ENCODE data around the gene EMC7. TPM values are rescaled to one million over a fixed set of nuclear protein-coding genes. Genes with fewer than 3 reads are reported as not detected.
A peak's percentile ranks its signal among the peaks of the same experiment; 100 is the strongest.
"Not testable (repeated sequence)": the region's sequence is repeated elsewhere in the genome, so short reads cannot be mapped to it uniquely, and the experiment has no call there.

The EMC7 gene
- total RNA-seq, 1 donor = 8.9 TPM

DNA sequence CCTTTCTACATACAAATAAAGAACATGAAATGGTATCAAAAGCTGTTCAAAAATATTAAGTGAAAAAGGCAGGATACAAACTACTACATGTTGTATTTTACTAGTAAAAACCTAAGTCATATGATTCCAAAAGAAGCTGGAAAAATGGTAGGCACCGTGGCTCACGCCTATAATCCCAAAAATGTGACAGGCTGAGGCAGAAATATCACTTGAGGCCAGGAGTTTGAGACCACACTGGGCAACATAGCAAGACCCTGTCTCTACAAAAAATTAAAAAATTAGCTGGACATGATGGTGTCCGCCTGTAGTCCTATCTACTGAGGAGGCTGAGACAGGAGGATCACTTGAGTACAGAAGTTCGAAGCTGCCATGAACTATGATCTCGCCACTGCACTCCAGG, 1.7 kb downstream of the EMC7 start:
- DNase-seq (ENCODE audit: low read depth in 2 of 3, low spot score in 2 of 3) = no peak

DNA sequence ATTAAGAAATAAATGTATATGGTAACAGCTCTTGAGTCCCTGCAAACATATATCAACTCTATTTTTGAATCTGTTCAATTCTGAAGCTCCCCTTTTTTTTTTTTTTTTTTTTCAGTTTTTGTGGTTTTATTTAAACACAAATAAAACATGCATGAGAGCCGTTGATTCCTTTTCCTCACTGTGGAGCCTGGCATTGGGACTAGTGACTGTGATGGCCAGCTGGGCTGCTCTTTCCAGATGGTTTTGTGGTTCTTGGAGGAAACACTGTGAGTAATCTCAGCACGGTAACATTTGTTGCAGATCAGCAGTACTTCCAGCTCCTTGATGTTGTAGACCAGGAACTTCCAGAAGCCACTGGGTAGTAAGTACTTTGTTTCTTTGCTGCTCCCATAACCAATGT, 15.9 kb downstream of the EMC7 start:
- no peak for DNase-seq (ENCODE audit: low read depth in 2 of 3, low spot score in 2 of 3)

DNA sequence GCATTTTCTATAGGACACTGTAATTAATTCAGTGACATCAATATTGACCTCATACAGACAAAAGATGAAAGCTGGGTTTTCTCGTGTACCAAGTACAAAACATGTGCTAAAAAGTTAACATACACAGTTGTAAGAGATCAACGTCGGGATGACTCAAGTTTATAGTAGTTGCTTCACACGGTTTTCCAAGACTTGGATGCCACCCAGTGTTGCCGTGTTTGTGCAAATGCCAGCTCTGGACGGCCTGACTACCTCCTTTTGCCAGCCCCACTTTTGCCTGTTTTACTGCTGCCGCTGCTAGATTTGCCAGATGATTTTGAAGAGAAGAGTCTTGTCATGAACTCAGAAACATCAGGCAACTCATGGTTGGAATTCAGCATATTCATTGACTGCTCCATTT, 17.6 kb downstream of the EMC7 start:
- DNase-seq (ENCODE audit: low read depth in 2 of 3, low spot score in 2 of 3) = no peak

DNA sequence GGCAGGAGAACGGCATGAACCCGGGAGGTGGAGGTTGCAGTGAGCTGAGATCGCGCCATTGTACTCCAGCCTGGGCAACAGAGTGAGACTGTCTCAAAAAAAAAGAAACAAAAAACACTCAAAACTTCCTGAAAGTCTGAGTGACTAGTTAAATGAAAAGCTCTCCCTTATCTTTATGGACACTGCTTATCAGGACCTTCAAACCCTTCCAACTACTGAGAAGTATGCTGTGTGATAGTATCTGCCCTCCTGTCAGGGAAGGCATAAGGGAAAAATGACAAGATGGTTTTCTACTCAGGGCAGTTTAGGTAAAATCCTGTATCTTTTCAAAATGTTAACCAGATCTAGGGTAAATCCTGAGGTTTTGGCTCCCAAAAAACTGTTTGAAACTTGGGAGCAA, 21.8 kb downstream of the EMC7 start:
- no peak for DNase-seq (ENCODE audit: low read depth in 2 of 3, low spot score in 2 of 3)

DNA sequence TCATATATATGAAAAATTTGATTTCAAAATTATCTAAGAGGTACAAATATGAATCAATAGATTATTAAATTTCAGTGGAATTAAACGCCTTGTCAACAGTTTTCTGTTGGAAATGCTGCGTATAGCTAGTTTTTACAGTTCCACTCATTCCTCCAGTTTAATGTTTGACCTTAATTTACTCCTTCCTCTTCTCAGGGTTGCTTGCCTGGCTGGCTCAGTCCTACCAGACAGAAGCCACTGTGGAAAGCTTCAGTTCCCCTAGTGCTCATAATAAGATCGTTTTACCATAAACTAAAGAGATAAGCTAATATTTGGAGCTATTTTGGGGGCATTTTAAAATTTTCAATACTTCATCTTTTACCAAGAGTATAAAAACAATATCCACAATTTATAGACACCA, 22.8 kb downstream of the EMC7 start:
- DNase-seq (ENCODE audit: low read depth in 2 of 3, low spot score in 2 of 3) = no peak

DNA sequence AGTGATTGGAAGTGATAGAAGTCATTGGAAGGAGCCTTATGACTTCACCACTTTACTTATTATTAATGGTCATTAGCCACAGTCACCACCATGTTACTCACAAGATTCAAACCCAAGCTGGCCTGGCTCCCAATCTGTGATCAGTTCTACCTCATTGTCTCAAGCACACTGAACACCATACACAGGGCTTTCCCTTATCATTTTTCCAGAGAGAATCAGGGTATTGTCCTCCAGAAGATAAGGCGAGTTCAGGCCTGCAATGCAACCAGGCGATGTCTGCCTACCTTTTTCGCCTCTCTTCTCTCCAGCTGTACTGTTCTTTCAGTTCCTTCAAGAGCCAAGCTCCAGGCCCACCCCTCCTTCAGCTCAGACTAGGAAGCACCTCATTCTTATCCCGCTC, 24.9 kb downstream of the EMC7 start:
- no peak for DNase-seq (ENCODE audit: low read depth in 2 of 3, low spot score in 2 of 3)

DNA sequence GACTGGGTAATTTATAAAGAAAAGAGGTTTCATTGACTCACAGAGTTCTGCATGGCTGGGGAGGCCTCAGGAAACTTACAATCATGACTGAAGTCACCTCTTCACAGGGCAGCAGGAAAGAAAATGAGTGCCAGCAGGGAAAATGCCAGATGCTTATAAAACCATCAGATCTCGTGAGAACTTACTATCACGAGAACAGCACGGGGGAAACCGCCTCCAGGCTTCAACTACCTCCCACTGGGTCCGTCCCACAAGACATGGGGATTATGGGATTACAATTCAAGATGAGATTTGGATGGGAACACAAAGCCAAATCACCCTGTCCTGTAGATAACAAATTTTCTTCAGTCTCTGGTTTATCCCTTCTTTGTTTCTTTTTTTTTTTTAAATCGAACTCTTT, 31.7 kb downstream of the EMC7 start:
- no peak for DNase-seq (ENCODE audit: low read depth in 2 of 3, low spot score in 2 of 3)

DNA sequence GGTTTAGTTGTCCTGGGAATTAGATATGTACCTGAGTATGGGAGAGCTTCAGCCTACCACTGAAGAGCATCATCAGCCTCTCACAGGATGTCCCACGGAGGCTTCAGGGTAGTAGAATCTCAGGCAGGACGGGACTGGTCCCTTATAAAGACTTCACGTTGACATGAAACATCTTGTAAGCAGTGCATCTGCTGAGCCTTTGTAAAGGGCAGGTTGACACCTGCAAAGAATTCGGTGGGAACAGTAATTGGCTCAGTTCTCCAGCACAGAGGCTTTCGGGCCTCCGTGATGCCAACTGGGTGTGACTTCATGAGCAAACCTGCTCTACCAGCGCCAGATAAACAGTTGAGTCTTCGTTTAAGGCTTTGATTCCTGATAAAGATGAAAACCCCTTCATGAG, 35.7 kb downstream of the EMC7 start:
- no peak for DNase-seq (ENCODE audit: low read depth in 2 of 3, low spot score in 2 of 3)

DNA sequence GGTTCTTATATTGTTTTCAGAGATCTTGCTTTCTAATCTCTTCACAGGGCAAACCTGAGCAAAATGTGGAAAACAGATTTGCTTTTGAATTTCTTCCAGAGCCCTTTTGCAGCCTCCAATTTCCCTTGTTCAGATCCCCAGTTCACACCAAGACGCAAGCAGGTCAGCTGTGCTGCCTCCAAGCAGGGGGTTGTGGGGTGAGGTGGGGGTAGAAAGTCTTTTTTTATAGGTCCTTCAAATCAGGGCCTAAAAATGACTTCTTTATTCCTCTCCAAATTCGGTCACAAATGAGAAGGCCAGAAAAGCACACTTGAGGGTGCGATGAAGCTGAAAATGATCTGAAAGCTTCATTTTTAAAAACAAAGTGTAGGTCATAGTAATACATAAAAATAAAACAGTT, 36.4 kb downstream of the EMC7 start:
- DNase-seq (ENCODE audit: low read depth in 2 of 3, low spot score in 2 of 3) = no peak

DNA sequence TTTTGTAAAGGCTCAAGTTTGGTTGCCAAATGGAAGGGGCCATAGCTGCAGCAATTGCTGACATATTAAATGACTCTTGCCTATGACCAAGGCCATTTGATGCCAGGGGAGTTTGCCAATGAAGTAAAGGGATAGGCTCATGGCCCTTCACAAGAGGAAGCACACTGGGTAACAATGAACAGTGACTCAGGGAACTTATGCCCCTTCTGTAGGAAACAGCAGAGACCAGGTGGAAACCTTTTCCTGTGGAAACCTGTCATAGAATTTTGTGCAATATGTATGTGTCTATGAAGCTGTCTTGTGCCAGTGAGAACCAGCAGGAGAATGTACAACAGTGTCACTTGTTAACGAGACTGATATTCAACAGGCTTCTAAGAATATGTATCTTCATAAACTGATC, 37.2 kb downstream of the EMC7 start:
- peak in 1 of 3 donors; percentile 32 for DNase-seq (ENCODE audit: low read depth in 2 of 3, low spot score in 2 of 3)

DNA sequence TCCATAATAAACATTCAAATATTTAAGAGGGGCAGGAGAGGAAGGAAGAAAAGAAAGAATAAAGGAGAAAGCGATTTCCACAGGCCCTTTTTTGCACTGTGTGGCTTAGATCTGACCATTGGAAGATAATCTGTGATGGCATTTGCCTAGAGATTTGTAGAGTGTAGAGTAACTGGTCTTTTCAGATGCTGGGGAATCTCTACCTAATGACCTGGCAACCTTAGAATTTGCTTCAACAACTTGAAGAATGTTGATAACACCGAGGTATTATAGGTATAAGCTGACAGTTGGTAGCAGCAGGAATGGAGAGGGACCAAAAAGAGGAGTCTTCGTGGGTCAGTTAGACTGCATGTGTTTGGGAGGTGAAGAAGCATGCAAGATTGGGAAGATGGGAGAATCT, 41.7 kb downstream of the EMC7 start:
- no peak for DNase-seq (ENCODE audit: low read depth in 2 of 3, low spot score in 2 of 3)

DNA sequence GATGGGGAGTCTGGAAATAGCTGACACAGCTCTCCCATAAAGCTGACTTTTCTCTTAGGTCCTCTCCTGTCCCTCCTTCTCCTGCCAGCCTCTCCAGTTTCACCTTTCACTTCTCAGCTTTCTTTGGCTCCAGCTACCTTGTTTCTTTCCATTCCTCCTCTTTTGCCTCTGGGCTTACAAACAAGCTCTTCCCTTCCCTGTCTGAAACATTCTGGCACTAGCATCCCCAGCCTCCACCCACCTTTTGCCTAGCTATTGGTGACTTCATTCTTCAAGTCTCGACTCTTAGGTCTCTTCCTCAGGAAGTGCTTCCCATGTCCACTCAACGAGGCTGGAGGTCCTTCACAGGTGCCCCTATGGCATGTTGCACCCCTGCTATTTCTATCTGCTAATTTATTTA, 42.2 kb downstream of the EMC7 start:
- no peak for DNase-seq (ENCODE audit: low read depth in 2 of 3, low spot score in 2 of 3)

DNA sequence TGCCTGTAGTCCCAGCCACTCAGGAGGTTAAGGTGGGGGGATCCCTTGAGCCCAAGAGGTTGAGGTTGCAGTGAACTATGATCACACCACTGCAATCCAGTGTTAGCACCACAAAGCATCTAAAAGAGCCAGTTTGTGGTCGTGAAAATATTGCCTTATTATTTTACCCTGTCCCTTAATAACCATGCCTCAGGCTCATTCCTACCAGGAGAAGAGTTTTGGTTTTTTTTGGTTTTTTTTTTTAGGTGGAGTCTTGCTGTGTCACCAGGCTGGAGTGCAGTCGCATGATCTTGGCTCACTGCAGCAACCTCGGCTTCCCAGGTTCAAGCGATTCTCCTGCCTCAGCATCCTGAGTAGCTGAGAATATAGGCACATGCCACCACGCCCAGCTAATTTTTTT, 44.8 kb downstream of the EMC7 start:
- no peak for DNase-seq (ENCODE audit: low read depth in 2 of 3, low spot score in 2 of 3)

DNA sequence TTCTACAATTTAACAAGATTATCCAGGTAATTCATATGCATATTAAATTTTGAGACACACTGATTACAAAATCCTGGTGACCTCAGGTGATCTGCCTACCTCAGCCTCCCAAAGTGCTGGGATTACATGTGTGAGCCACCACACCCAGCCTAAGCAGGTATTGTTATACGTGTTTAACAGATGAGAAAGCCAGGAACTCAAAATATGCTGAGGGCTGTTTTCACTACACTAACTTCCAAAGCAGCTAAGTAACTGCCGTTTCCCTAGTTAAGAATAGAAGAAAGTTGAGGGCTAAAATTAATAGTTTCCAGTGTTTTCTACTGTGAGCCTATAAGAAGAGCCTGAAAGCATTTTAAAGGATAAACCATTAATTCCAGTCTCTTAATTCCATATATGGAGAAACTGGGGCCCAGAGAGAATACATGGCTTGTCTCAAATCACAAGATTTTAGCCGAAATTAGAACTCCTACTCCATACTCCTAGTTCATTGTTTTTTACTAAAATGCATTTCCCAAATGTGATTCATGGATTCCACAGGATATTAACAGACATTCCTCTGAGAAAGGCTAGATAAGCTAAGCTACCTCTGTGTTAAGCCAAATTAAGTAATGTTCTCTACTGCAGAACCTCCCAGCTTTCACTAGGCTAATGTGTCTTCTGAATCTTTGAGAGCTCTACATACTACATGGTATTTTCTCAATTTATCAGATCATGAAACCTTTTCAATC, 45.6 kb downstream of the EMC7 start:
- DNase-seq (ENCODE audit: low read depth in 2 of 3, low spot score in 2 of 3) = no peak

DNA sequence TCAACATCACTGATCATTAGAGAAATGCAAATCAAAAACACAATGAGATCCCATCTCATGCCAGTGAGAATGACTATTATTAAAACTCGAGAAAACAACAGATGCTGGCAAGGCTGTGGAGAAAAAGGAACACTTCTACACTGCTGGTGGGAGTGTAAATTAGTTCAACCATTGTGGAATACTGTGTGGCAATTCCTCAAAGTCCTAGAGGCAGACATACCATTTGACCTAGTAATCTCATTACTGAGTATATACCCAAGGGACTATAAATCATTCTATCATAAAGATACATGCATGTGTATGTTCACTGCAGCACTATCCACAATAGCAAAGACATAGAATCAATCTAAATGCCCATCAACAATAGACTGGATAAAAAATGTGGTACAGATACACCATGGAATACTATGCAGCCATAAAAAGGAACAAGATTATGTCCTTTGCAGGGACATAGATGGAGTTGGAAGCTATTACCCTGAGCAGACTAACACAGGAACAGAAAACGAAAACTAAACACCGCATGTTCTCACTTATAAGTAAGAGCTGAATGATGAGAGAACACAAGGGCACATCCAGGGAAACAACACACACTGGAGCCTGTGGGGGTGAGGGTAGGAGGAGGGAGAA, 47.5 kb downstream of the EMC7 start:
- no peak for DNase-seq (ENCODE audit: low read depth in 2 of 3, low spot score in 2 of 3)

DNA sequence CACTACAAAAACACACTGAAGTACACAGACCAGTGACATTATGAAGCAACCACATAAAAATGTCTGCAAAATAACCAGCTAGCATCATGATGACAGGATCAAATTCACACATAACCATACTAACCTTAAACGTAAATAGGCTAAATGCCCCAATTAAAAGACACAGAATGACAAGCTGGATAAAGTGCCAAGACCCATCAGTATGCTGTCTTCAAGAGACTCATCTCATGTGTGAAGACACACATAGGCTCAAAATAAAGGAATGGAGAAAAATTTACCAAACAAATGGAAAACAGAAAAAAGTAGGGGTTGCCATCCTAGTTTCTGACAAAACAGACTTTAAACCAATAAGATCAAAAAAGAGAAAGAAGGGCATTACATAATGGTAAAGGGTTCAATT, 51.3 kb downstream of the EMC7 start:
- not testable (repeated sequence) for DNase-seq (ENCODE audit: low read depth in 2 of 3, low spot score in 2 of 3)

DNA sequence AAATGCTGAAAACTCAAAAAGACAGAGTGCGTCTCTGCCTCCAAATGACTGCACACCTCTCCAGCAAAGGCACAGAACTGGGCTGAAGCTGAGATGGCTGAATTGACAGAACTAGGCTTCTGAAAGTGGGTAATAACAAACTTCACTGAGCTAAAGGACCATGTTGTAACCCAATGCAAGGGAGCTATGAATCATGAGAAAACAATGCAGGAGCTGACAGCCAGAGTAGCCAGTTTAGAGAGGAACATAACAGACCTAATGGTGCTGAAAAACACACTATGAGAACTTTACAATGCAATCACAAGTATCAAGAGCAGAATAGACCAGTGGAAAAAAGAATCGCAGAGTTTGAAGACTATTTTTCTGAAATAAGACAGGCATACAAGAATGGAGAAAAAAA, 52.5 kb downstream of the EMC7 start:
- DNase-seq (ENCODE audit: low read depth in 2 of 3, low spot score in 2 of 3) = no peak

DNA sequence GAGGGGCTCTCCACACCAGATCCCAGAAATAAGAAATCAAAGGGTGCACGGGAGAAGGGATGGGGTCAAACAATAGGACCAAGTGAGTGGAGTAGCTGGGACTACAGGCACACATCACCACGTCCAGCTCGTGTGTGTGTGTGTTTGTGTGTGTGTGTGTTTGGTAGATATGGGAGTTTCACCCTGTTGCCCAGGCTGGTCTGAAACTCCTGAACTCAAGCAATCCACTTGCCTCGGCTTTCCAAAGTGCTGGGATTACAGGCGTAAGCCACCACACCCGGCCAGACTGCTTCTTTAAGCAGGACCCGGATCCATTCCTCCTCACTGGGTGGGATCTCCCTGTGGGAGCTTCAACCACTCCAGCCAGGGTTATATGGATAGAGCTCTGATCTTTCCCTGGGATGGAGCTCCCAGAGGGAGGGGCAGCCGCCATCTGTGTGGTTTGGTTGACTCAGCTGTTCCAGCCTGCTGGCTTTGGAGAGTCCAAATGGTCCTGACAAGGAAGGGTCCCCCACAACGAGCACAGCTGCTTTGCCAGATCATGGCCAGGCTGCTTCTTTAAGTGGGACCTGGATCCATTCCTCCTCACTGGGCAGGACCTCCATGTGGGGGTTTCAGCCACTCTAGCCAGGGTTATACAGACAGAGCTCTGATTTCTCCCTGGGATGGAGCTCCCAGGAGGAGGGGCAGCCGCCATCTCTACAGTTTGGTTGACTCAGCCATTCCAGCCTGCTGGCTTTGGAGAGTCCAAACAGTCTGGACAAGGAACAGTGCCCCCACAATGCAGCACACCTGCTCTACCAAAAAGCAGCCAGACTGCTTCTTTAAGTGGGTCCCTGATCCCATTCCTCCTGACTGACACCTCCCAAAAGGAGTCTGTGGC, 53.5 kb downstream of the EMC7 start:
- no peak for DNase-seq (ENCODE audit: low read depth in 2 of 3, low spot score in 2 of 3)

DNA sequence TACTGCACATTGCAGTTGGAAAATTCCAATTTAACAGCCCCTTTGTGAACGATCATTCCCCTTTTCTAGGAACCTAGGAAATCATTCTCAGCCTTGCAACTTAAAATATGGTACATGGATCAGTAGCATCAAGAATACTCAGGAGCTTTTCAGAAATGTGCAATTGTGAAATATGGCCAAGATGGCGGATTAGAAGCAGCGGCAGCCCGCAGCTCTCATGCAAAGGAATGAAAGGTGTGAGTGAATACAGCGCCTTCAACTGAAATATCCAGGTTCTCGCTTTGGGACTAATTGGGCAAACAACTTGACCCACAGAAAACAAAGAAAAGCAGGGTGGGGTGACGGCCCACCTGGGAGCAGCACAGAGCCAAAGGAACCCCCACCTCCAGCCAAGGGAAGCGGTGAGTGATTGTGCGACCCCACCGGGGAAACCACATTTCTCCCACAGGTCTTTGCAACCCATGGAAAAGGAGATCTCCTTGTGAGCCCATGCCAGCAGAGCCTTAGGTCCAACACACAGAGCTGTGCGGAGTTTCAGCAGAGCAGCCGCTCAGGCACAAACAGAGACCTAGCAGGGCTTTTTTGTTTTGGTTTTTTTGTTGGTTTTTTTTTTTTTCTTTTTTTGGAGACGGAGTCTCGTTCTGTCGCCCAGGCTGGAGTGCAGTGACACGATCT, 55.1 kb downstream of the EMC7 start:
- no peak for DNase-seq (ENCODE audit: low read depth in 2 of 3, low spot score in 2 of 3)

DNA sequence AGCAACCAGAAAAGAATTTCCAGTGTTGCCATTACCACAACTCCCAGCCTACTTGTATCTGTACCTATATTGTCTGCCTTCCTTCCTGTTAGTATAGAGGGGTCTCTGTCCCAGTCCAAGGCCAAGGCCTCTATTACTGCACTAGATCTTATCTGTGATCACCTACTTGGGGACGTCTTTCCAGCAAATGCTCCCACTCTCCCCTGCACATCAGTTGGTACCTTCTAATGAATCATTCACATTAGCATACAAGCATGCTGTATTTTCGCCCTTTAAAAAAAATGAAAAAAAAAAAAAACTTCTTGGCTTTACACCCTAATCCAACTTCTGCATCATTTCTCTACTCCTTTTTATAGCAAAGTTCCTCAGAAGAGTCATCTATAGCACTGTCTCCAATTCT, 57.8 kb downstream of the EMC7 start:
- DNase-seq (ENCODE audit: low read depth in 2 of 3, low spot score in 2 of 3) = no peak

DNA sequence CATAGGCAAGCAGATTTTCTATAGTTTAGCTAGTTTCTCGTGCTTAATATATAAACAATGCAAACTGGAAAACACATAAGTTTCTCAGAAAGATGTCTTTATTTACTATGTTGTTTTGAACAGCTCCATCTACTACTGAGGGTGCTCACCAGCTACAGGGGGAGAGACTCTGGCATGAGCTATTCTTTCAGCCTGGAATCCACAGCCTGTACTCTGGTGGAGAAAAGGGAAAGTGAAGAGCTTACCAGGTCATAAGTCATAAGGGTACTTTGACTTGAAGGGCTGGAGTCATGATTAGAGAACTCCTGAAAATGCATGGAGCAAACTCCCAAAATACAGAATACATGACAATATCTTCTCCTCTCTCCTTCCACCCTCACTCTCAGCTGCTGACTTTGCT, 58.3 kb downstream of the EMC7 start:
- DNase-seq (ENCODE audit: low read depth in 2 of 3, low spot score in 2 of 3) = no peak

Data from hematopoietic multipotent progenitor cell (in vitro differentiated cells).